Stimulated activated CD4-positive, alpha-beta T cell treated with anti-CD3 and anti-CD28 coated beads, Interleukin-4, amount 100 ng/mL, for 4 hours (primary cell): ENCODE data around the gene NPR2.

Experiments used
- DNase-seq, 2 experiments: peaks; one replicate each; pipeline ENCODE4 v3.0.0-alpha.2; 2020

The NPR2 gene

DNA sequence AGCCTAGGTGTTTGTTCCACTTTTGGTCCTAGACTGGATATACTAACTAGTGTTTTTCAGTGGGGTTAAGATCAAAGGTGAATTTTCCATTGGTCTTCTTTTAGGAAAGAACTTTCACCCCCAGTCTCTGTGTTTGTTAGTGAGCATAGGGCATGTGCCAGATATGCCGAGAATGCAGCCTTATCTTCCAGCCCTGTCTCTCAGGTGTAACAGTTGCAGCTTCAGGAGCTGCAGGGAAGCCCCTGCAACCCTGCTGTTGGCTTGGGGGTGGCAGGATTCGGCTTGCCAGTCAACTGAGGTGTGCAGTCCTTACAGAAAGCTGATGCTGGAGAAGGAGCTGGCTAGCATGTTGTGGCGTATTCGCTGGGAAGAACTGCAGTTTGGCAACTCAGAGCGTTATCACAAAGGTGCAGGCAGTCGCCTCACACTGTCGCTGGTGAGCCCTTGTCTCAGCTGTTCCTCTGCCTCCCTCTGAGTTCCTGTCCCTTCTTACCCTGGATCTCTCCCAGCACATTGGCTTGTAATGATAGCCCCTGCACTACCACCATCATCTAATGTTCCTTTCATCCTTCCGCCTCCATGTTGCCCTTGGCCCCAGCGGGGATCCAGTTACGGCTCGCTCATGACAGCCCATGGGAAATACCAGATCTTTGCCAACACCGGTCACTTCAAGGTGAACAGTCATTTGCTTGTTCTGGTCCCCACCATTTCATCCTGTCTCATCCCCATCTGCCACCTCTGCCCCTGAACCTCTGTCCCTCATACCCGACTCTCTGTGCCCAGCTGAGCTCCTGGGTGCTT, 10.1 kb downstream of the NPR2 start:
- no peak for DNase-seq

DNA sequence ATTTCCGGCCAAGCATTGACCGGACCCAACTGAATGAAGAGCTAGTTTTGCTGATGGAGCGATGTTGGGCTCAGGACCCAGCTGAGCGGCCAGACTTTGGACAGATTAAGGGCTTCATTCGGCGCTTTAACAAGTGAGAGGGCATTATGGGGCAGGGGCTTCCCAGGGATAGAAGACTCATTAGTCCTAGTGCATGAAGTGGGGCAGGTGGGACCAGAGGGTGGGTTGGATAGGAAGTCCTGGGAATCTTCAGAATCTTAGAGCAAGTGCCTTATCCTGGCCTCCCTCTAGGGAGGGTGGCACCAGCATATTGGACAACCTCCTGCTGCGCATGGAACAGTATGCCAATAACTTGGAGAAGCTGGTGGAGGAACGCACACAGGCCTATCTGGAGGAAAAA, 14.7 kb downstream of the NPR2 start:
- no peak for DNase-seq

GRCh38 chr9:35808433-35808832, 17.0 kb downstream of the NPR2 start:
- DNase-seq, result no peak

- no peak for DNase-seq
Measured at GRCh38 chr9:35810122-35810521, 18.7 kb downstream of the NPR2 start.

- DNase-seq, result no peak
Measured at GRCh38 chr9:35811381-35812024, 20.1 kb downstream of the NPR2 start.

GRCh38 chr9:35812025-35812602, 20.7 kb downstream of the NPR2 start, which contains the start of gene SPAG8:
Gene SPAG8, minus strand, starts transcription at chr9:35812262. Its CDS starts 115 bp downstream, at chr9:35812147.
- DNase-seq, result peak; percentile 84 to 94

- DNase-seq, result no peak
Measured at GRCh38 chr9:35813434-35814105, 22.2 kb downstream of the NPR2 start.

DNA sequence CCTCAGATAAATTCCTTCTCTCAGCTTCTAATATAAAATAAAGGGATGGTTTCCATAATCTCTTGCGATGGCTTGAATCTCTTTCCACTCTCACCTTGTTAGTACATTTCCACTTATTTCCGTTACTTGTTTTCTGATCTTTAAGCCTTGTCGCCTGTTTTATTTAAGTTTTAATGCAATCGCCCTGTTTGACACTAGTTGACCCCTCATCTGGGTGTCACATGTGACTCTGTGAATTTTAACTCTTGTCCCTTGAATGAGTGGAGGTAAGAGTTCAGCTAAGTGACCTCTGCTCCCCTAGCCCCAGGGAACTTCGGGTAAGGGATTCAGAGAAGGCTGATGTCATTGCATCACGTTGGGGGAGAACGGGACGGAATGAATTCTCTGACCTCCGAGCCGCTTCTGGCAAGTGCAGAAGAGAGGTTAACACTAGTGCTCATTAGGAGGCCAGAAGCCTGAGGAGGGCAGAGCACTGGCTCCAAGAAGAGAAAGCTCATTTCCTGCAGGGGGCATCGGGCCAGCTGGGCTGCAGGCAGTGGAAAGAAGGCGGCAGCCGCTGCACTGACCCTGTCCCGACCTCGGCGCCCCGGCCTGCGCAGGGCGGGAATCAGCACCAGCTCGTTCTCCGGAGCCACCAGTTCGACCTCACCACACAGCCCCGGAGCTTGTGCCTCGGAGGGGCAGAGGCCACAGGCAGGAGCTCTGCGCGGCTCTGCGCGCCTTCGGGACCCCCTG, 22.9 kb downstream of the NPR2 start:
- DNase-seq, result peak in 1 of 2 experiments; percentile 17

- DNase-seq, result peak; percentile 95 to 98
Measured at GRCh38 chr9:35814841-35815543, 23.6 kb downstream of the NPR2 start, which contains the start of gene HINT2. Gene HINT2, minus strand, starts transcription at chr9:35815042. Its CDS starts 63 bp downstream, at chr9:35814979.

- DNase-seq, result no peak
Measured at GRCh38 chr9:35816708-35817107, 25.3 kb downstream of the NPR2 start.

GRCh38 chr9:35818341-35818740, 26.9 kb downstream of the NPR2 start:
- DNase-seq, result no peak

- no peak for DNase-seq
Measured at GRCh38 chr9:35820076-35820475, 28.7 kb downstream of the NPR2 start.

DNA sequence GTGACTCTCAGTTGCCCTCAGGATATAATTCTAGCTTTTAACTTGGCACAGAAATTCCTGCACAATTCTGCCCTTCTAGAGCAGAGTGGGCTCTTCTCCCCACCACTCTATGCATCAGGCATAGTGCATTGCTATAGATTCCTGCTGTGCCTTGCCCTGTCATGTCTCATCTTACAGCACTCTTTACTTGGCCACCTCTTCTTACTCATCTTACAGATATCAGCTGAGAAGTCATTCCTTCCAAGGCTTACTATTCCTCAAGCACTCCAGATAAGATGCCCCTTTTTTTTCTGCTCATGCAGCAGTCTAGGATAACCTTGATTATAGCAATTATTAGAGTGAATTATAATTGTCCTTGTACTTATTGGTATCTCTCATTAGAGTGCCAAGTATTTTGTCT, 31.5 kb downstream of the NPR2 start:
- DNase-seq, result no peak

DNA sequence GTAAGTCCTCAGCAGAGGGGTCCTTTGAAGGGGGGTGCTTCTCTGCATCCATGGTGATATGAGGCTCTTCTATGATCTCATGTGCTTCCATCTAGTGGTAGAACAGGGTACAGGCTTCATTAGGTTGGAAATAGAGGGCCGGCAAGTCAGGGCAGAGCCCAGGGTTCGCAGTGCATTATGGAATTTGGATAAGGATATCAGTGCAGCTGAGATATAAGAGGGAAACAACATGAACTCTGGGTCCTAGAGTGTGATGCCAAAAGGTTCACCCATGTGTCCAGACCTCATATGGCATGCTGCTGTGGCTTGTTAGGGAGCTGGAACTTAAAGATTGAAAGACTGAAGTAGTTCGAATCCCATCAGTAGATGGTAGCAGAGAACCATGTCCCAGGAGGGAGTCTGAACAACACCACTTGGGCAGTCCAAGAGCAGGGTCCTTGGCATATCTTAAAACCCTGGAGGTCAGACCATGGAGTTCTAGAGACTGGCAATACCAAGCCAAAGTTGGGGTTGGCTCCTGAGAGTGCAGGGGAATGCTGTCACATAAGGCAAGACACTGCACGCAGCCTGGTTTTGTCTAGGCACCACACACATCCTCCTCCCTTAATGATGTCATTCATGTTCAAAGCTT, 34.8 kb downstream of the NPR2 start:
- no peak for DNase-seq

DNA sequence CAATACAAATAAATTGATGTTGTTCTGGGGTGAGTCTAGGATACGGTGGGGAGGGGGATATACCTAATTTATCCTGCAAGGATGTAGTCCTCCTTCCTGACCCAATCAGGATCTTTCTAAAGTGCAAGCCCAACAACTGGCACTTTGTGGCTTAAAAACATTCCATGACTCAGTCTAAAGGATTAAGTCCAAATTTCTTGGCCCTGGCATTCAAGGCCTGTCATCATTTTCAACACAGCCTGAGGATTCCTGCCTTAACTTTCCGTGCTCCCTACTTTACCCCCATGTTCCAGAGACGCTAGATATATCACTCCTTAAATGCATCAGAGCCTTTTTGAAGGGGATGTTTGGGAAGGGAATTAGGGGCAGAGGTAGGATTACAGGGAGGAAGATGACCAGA, 36.1 kb downstream of the NPR2 start:
- no peak for DNase-seq

DNA sequence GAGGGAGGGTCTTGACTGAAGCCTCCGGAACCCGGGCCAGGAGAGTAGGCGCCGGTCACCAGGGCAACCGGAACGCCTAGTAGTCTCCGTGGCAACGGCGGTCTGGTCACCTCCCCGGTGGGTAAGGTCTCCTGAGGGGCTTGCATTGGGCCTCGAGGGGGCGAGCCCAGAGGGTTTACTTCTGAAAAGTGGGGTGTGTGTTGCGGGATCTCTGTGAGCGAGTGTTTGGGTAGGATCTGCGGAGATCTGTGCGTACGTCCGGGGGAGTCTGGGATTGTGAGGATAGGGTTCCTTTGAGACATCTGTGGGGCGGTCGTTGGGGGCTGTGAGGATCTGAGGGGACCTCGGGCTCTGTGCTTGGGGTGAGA, 37.3 kb downstream of the NPR2 start, which contains the start of gene FAM221B:
FAM221B (minus strand) TSS at position 17 of the 368 bp plus-strand sequence. CDS start 2,571 bp downstream, outside the sequence.
- peak in 1 of 2 experiments; percentile 25 for DNase-seq

DNA sequence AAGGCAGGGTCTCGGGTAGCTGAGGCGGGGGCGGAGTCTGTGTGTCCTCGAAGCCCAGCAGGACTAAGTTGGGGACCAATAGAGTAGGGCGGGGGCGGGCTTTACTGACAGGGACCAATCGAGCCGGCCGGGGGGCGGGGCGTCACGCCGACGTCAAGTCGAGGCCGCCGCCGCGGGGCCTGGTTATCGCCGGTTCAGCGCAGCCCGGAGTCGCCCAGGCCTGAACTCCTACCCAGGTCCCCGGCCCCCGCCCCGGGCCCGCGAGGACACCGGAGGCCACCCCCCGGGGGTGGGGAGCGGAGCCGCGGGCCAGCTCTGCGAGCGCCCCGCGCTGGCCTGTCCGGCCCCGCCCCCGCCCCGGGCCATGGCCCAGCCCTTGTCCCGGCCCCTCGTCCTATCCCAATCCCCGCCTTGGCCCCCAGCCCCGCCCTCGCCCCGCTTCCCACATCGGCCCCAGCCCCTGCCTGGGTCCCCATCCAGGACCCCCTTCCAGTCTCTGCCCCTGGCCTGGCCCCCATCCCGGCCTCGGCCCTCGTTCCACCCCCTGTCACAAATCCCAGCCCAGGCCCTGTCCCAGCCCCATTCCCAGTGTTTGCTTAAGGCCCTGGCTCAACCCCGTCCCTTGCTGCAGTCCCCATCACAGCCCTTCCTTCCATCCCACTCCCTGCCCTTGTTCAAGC, 37.8 kb downstream of the NPR2 start, which contains the start of gene TMEM8B:
TMEM8B (plus strand) TSS at position 145 of the 680 bp plus-strand sequence; CDS start at position 365, 220 bp downstream.
- DNase-seq, result peak; percentile 93 to 96

DNA sequence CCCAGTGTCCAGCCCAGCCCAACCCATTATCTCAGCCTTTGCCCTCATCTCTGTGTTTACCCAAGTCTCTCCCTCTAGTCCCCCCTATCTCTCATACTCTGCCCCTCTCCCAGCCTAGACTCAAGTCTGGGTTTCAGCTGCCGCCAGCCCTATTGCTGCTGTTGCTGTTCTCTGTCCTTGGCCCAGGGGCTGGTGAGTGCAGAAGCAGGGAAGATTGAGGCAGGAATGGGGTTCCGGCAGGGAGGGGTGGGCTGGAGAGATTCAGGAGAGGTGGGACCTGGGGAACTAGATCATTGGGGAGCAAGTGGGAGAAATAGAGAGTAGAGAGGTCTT, 38.3 kb downstream of the NPR2 start:
- no peak for DNase-seq

DNA sequence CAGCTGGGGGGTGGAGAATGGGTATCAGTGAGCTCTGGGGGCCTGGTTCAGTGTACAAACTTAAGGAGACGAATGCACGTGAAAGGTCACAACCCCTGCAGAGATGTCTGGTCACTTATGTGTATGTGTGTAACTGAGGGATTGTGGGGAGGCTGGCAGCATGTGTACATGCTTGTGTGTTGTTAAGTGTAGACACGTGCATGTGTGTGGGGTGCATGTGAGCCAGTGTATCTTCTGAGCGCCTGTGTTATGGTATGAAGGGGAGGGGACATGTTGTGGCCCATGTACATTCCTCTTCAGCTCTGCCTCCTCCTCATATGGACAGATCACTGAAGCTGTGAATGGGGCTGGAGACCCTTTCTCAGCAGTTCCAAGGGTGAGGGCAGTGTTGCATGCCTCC, 39.6 kb downstream of the NPR2 start:
- DNase-seq, result no peak

DNA sequence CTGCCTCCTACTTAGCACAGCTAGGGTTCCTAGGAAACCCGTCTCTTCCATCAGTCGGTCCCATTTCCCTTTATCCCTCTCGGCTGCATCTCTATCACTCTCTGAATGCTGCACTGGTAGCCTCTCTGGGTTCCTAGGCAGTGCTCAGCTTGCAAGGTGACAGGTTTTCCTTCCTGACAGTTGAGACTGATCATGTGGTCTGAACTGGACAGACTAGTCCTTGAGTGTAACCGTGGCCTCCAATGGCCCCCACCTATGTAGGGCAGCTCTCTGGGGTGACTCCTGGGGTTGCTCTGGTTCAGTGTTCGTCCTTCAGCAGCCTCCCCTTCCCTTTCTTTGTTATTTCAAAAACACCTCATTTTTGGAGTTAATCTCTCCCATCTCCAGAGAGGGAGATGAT, 41.4 kb downstream of the NPR2 start:
- DNase-seq, result no peak
